GM18909 (cell line): ENCODE measurements around the gene TRANK1.
"Not testable (repeated sequence)": the region's sequence is repeated elsewhere in the genome, so short reads cannot be mapped to it uniquely, and the experiment has no call there.

Experiments
- ATAC-seq: cut with Tn5 transposase; IDR thresholded peaks from one replicate; pipeline ENCODE4 v1.9.1; 2021; ENCODE audit warnings: mild to moderate bottlenecking; ENCODE audit not compliant: unreplicated experiment, poor library complexity

Gene TRANK1

GRCh38 chr3:36944641-36945270 is at the start of gene TRANK1:
TRANK1 (minus strand) TSS chr3:36945054; CDS start chr3:36944809, 245 bp downstream.
- peak; percentile 75 for ATAC-seq

GRCh38 chr3:36993326-36994283 is 48.8 kb upstream of the TRANK1 start, which contains the start of gene MLH1:
MLH1 (plus strand) TSS chr3:36993518; CDS start chr3:36993548, 30 bp downstream.
- peak; percentile 93 for ATAC-seq

- ATAC-seq: peak; percentile 89
Observed at GRCh38 chr3:36992806-36993325, 48.0 kb upstream of the TRANK1 start, which contains the start of gene EPM2AIP1. EPM2AIP1 (minus strand) TSS chr3:36993131; CDS start chr3:36993077, 54 bp downstream.

GRCh38 chr3:36991923-36992805 is 47.3 kb upstream of the TRANK1 start:
- ATAC-seq: no peak

GRCh38 chr3:36991147-36991546 is 46.3 kb upstream of the TRANK1 start:
- no peak for ATAC-seq

GRCh38 chr3:36989568-36989967 is 44.7 kb upstream of the TRANK1 start:
- ATAC-seq: no peak

- ATAC-seq: no peak
Observed at GRCh38 chr3:36989005-36989404, 44.2 kb upstream of the TRANK1 start.

GRCh38 chr3:36988356-36988755 is 43.5 kb upstream of the TRANK1 start:
- no peak for ATAC-seq

GRCh38 chr3:36981006-36981405 is 36.2 kb upstream of the TRANK1 start:
- no peak for ATAC-seq

GRCh38 chr3:36973139-36973538 is 28.3 kb upstream of the TRANK1 start:
- no peak for ATAC-seq

GRCh38 chr3:36972163-36972562 is 27.3 kb upstream of the TRANK1 start:
- ATAC-seq: no peak

- ATAC-seq: peak; percentile 100
Observed at GRCh38 chr3:36969540-36970432, 24.9 kb upstream of the TRANK1 start.

- ATAC-seq: no peak
Observed at GRCh38 chr3:36969085-36969484, 24.2 kb upstream of the TRANK1 start.

GRCh38 chr3:36965440-36965839 is 20.6 kb upstream of the TRANK1 start:
- no peak for ATAC-seq

- peak; percentile 75 for ATAC-seq
Observed at GRCh38 chr3:36964817-36965216, 20.0 kb upstream of the TRANK1 start.

- ATAC-seq: no peak
Observed at GRCh38 chr3:36964331-36964730, 19.5 kb upstream of the TRANK1 start.

- ATAC-seq: not testable (repeated sequence)
Observed at GRCh38 chr3:36963008-36963407, 18.2 kb upstream of the TRANK1 start.

- ATAC-seq: no peak
Observed at GRCh38 chr3:36960502-36960901, 15.6 kb upstream of the TRANK1 start.

- no peak for ATAC-seq
Observed at GRCh38 chr3:36959821-36960220, 15.0 kb upstream of the TRANK1 start.
